ENCODE measurements around the gene HRNR. TPM values are rescaled to one million over a fixed set of nuclear protein-coding genes. Genes with fewer than 3 reads are reported as not detected.

Gene HRNR
- total and polyA plus RNA-seq, 4 donors, result 0.04 TPM; not detected in 3

DNA sequence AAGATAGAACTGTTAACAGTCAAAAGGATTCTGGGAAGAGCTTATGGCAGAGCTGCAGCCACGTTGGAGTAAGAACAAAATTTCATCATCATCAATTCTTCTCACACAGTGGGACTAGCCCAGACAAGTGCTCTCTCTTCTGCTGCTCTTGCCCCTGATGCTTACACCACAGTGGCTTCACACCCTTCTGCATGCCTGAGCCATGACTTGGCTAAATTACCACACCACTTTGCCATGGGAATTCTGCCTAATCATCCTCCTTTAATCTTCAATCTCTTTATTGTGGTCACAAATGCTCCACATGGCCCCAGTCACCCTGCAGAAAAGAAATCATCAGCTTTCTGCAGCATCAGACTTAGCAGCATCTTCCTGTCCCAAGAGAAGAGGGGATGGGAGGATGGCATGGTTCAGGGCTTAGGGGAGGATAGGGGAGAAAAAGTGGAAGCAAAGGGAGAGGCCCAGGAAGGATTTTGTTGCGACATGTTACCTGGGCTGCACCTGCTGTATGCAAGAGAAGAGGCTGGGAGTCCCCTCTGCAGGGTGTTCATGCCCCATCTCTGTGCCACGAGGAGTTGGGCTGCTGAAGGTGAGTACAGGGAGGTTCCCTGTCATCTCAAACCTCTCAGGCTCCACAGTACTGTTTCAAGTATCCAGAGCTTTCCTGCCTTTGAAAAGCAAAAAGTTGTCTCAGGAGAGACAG lies 56.0 kb downstream of the HRNR start:
- Histone ChIP-seq H3K27ac (ENCODE audit: low read depth in 1 of 2, low read length in 2 of 2) (no peak overlapping the region), H3K4me3 (ENCODE audit: low read depth in 1 of 3, low read length in 3 of 3) (no peak overlapping the region), H3K4me1 (ENCODE audit: control insufficient read depth in 4 of 4, insufficient read depth in 4 of 4, low read length in 3 of 4) (peaks cover 0 to 2% (median 0%) of the 10 kb centered on the region in 4 donors), H3K27me3 (ENCODE audit: control insufficient read depth in 4 of 4, insufficient read depth in 4 of 4, low read length in 3 of 4) (peaks cover 0 to 3% (median 0%) of the 10 kb centered on the region in 4 donors), H3K36me3 (ENCODE audit: control insufficient read depth in 4 of 4, insufficient read depth in 3 of 4, low read depth in 1 of 4, low read length in 3 of 4) (no peaks in the 10 kb centered on the region), H3K9me3 (ENCODE audit: control insufficient read depth in 4 of 4, low read length in 3 of 4) (no peaks in the 10 kb centered on the region), H3K9ac (ENCODE audit: low read depth in 1 of 2, low read length in 2 of 2) (no peak overlapping the region)
- no peak for DNase-seq (ENCODE audit: low spot score)
- TF ChIP-seq EGR1 (IDR thresholded peaks at IDR 0.05; ENCODE audit: low read depth in 2 of 2) (no peak), GABPA (IDR thresholded peaks at IDR 0.05 in 1 of 2, conservative IDR thresholded peaks at IDR 0.05 in 1 of 2) (no peak), NR2F2 (IDR thresholded peaks at IDR 0.05) (no peak), RAD21 (IDR thresholded peaks at IDR 0.05) (no peak), CTCF (IDR thresholded peaks at IDR 0.05; ENCODE audit: low read depth, low read length, missing input control) (no peak), HNF4A (conservative IDR thresholded peaks at IDR 0.05) (no peak), FOXA2 (IDR thresholded peaks at IDR 0.05) (no peak), TAF1 (conservative IDR thresholded peaks at IDR 0.05) (no peak), RXRA (IDR thresholded peaks at IDR 0.05) (no peak)
- TF ChIP-seq, protein P1, sequence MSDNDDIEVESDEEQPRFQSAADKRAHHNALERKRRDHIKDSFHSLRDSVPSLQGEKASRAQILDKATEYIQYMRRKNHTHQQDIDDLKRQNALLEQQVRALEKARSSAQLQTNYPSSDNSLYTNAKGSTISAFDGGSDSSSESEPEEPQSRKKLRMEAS (IDR thresholded peaks at IDR 0.05), result no peak
- TF ChIP-seq, protein P2, sequence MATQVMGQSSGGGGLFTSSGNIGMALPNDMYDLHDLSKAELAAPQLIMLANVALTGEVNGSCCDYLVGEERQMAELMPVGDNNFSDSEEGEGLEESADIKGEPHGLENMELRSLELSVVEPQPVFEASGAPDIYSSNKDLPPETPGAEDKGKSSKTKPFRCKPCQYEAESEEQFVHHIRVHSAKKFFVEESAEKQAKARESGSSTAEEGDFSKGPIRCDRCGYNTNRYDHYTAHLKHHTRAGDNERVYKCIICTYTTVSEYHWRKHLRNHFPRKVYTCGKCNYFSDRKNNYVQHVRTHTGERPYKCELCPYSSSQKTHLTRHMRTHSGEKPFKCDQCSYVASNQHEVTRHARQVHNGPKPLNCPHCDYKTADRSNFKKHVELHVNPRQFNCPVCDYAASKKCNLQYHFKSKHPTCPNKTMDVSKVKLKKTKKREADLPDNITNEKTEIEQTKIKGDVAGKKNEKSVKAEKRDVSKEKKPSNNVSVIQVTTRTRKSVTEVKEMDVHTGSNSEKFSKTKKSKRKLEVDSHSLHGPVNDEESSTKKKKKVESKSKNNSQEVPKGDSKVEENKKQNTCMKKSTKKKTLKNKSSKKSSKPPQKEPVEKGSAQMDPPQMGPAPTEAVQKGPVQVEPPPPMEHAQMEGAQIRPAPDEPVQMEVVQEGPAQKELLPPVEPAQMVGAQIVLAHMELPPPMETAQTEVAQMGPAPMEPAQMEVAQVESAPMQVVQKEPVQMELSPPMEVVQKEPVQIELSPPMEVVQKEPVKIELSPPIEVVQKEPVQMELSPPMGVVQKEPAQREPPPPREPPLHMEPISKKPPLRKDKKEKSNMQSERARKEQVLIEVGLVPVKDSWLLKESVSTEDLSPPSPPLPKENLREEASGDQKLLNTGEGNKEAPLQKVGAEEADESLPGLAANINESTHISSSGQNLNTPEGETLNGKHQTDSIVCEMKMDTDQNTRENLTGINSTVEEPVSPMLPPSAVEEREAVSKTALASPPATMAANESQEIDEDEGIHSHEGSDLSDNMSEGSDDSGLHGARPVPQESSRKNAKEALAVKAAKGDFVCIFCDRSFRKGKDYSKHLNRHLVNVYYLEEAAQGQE (IDR thresholded peaks at IDR 0.05), result no peak
- 67% methylated on average over 3 of the region's 3 CpGs for WGBS

DNA sequence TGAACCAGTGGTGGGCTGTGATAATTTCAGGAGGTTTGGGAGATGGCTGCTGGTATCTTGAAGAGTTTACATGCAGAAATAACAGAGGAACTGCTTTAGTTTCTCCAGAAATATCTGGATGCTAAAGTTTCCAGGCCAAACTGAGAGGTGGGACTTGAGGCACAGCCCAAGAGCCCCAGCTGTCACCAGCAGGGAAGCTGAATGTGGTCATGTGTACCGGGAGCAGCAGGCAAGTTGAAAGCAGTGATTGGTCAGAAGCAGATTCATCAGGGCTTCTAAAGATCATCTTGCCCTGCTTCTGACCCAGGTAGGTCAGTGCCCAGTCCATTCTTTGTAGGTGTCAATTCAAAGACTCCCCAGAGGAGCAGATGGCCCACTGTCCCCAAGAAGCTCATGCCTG lies 57.0 kb downstream of the HRNR start:
- Histone ChIP-seq H3K4me1 (ENCODE audit: control insufficient read depth in 4 of 4, insufficient read depth in 4 of 4, low read length in 3 of 4) (peaks cover 0 to 2% (median 0%) of the 10 kb centered on the region in 4 donors), H3K9me3 (ENCODE audit: control insufficient read depth in 4 of 4, low read length in 3 of 4) (no peaks in the 10 kb centered on the region), H3K27me3 (ENCODE audit: control insufficient read depth in 4 of 4, insufficient read depth in 4 of 4, low read length in 3 of 4) (peaks cover 0 to 3% (median 0%) of the 10 kb centered on the region in 4 donors), H3K9ac (ENCODE audit: low read depth in 1 of 2, low read length in 2 of 2) (no peak overlapping the region), H3K27ac (ENCODE audit: low read depth in 1 of 2, low read length in 2 of 2) (no peak overlapping the region), H3K4me3 (ENCODE audit: low read depth in 1 of 3, low read length in 3 of 3) (no peak overlapping the region), H3K36me3 (ENCODE audit: control insufficient read depth in 4 of 4, insufficient read depth in 3 of 4, low read depth in 1 of 4, low read length in 3 of 4) (no peaks in the 10 kb centered on the region)
- no peak for DNase-seq (ENCODE audit: low spot score)
- WGBS, result 28% methylated on average over 1 of the region's 1 CpG
- TF ChIP-seq RAD21 (IDR thresholded peaks at IDR 0.05) (no peak), YY1 (IDR thresholded peaks at IDR 0.05) (no peak), TAF1 (conservative IDR thresholded peaks at IDR 0.05) (no peak), GABPA (IDR thresholded peaks at IDR 0.05 in 1 of 2, conservative IDR thresholded peaks at IDR 0.05 in 1 of 2) (no peak), HNF4A (conservative IDR thresholded peaks at IDR 0.05) (no peak), EGR1 (IDR thresholded peaks at IDR 0.05; ENCODE audit: low read depth in 2 of 2) (no peak), HNF4G (IDR thresholded peaks at IDR 0.05) (no peak), JUND (IDR thresholded peaks at IDR 0.05) (no peak), RXRA (IDR thresholded peaks at IDR 0.05) (no peak)
- TF ChIP-seq, protein P3, sequence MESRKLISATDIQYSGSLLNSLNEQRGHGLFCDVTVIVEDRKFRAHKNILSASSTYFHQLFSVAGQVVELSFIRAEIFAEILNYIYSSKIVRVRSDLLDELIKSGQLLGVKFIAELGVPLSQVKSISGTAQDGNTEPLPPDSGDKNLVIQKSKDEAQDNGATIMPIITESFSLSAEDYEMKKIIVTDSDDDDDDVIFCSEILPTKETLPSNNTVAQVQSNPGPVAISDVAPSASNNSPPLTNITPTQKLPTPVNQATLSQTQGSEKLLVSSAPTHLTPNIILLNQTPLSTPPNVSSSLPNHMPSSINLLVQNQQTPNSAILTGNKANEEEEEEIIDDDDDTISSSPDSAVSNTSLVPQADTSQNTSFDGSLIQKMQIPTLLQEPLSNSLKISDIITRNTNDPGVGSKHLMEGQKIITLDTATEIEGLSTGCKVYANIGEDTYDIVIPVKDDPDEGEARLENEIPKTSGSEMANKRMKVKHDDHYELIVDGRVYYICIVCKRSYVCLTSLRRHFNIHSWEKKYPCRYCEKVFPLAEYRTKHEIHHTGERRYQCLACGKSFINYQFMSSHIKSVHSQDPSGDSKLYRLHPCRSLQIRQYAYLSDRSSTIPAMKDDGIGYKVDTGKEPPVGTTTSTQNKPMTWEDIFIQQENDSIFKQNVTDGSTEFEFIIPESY (IDR thresholded peaks at IDR 0.05), result no peak
- TF ChIP-seq, protein P1 (IDR thresholded peaks at IDR 0.05), result no peak
- TF ChIP-seq, protein P4, sequence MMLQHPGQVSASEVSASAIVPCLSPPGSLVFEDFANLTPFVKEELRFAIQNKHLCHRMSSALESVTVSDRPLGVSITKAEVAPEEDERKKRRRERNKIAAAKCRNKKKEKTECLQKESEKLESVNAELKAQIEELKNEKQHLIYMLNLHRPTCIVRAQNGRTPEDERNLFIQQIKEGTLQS (IDR thresholded peaks at IDR 0.05), result no peak
- TF ChIP-seq, protein P2 (IDR thresholded peaks at IDR 0.05), result no peak

Measured in liver (tissue), 9 donors.